GM18505 (cell line): Measurements from ENCODE around the gene UBQLN4.
A peak's percentile ranks its signal among the peaks of the same experiment; 100 is the strongest.
"Not testable (repeated sequence)": the region's sequence is repeated elsewhere in the genome, so short reads cannot be mapped to it uniquely, and the experiment has no call there.

Experiments
- ATAC-seq: cut with Tn5 transposase; IDR thresholded peaks from one replicate; pipeline ENCODE4 v1.9.1; 2021; ENCODE audit not compliant: unreplicated experiment
- POLR2A ChIP-seq: IDR thresholded peaks from 4 replicates; pipeline ENCODE4 v1.6.1; 2011; ENCODE audit warnings: borderline replicate concordance; ENCODE audit not compliant: insufficient read depth, insufficient read length; ENCODE audit errors: extremely low read depth

UBQLN4 gene

DNA sequence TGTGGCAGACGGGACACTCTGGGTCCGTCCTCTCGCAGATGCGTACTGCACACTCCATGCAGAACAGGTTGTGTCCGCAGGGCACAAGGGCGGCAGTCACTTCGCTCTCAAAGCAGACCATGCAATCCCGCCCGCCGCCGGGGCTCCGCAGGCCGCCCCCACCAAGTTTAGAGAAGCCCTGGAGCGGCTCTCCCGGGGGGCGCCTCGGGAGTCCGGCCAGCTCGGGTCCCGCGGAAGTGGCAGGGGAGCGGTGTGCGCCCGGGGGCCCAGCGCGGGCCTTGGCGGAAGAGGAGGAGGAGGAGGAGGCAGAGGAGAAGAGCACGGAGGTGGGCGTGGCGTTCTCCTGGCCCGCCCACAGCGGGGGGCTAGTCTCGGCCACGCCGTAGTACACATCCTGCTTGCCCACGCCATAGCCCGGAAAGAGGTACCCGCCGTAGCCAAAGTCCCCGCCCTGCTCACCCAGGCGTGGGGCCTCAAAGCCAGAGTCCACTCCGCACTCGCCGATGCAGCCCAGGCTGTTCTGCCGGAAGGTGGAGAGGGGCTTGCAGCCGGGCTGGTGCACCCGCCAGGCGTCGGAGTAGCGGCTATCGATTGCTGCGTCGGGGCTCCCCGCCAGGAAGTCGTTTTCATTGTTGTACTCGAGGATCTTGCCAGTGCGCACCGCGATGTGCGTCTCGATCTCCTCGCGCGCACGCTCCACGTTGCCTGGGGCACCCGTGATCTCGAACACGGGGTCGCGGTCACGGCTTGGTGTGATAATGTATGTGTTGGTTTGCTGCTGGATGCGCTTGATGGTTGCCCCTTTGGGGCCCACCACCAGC lies 23.2 kb upstream of the UBQLN4 start:
- TF ChIP-seq POLR2A = peak; percentile 40
- no peak for ATAC-seq

GRCh38 chr1:156075775-156076204 lies 22.2 kb upstream of the UBQLN4 start:
- no peak for ATAC-seq
- no peak for TF ChIP-seq POLR2A

DNA sequence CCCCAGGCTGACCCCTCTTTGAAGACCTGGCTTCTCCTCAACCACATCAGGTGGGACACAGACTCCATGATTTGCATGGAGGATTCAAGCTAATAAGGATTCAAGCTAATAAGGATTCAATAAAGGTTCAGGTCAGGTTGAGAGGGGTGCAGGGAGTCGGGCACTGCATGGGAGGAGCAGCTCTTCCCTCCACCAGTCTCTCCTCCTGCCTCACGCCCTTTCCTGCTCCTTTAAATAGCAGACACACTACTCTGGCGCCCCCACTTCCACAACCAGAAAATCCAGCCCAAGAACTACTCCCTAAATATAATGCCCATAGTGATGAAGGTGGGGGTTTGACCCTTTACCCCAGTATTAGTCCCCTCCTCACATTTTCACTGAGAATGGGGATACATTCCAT lies 21.6 kb upstream of the UBQLN4 start:
- no peak for ATAC-seq
- TF ChIP-seq POLR2A = no peak

DNA sequence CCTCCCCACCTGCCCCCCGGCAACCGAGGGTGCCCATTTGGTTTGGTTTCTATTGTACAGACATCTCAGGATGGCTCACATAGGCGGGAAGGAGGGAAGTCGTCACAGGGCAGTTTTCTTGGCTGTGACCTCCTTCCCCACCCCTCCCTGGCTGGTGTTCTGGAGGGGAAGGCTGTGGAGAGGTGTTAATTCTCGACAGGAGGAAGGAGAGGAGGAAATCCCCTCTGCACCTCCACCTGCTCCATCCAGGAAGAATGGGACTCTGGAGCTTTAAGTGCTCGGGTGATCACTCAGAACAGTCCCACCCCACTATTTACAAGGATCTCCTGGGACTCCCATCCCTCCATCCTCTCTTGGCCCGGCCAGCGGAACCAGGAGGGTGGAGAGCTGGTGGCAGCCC lies 21.1 kb upstream of the UBQLN4 start:
- ATAC-seq = no peak
- no peak for TF ChIP-seq POLR2A

DNA sequence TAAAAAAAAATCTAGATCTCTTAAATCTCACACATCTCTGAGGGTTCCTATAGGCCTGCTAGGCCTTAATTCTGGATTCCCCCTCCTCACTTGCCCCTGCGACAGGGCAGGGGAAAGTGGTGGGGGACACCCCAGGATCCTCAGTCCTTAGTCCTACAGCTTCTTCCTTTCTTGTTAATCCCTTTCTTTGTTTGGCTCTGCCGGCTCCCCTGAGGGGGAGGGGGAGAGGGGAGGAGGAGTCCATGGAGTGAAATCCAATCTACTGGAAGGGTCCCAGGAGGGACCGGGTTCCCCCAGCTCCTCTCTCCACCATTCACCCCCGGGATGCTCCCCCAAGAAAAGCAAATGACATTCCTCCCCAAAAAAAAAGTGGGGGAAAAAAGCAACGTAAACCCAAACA lies 20.1 kb upstream of the UBQLN4 start:
- no peak for TF ChIP-seq POLR2A
- no peak for ATAC-seq

DNA sequence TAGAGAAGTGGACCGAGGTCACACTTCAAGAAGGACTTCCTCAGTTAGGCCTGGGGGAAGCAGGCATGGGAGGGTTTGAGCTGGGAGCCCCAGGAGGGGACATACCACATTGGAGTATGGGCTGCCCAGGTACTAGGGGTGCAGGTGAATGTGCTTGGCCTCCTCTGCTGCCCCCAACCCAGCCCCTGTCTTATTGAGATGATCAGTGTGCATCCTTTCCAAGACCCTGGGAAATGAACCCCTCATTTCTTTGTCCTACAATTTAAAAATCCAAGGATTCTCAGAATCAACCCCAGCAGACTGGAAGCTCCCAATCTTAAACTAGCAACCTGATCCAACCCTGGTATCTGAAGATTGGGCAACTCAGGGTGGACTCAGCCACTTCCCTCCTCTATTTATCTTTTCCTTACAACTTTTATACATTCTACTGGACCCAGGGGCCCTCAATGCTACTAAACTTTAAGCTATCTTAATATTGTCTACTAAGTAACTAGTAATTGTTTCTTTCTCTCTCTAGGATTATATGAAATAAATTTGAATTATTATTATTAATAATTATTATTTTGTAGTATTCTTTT lies 19.6 kb upstream of the UBQLN4 start:
- TF ChIP-seq POLR2A = no peak
- no peak for ATAC-seq

- TF ChIP-seq POLR2A = no peak
- ATAC-seq = no peak
These were observed 18.7 kb upstream of the UBQLN4 start for GRCh38 chr1:156072251-156072650.

- ATAC-seq = not testable (repeated sequence)
These were observed 17.8 kb upstream of the UBQLN4 start for GRCh38 chr1:156071332-156071816.

DNA sequence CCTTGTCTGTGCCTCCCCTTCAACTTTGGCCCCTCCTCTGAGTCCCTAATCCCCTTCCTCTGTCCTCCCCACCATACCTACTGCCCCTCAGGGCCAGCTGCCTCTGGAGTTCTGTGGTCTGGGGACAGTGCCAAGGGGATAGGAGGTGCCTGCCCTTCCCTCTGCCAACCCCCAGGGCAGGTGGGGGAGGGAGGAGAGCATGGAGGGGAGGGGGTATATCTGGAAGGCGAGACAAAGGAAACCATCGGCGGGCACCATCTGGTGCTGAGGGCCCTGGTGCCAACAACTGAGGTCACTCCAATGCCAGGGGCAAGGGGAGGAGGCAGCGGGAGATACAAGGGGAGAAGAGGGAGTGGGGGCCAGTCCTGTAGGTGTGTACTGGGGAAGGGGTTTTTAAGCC lies 16.9 kb upstream of the UBQLN4 start:
- no peak for TF ChIP-seq POLR2A
- no peak for ATAC-seq

DNA sequence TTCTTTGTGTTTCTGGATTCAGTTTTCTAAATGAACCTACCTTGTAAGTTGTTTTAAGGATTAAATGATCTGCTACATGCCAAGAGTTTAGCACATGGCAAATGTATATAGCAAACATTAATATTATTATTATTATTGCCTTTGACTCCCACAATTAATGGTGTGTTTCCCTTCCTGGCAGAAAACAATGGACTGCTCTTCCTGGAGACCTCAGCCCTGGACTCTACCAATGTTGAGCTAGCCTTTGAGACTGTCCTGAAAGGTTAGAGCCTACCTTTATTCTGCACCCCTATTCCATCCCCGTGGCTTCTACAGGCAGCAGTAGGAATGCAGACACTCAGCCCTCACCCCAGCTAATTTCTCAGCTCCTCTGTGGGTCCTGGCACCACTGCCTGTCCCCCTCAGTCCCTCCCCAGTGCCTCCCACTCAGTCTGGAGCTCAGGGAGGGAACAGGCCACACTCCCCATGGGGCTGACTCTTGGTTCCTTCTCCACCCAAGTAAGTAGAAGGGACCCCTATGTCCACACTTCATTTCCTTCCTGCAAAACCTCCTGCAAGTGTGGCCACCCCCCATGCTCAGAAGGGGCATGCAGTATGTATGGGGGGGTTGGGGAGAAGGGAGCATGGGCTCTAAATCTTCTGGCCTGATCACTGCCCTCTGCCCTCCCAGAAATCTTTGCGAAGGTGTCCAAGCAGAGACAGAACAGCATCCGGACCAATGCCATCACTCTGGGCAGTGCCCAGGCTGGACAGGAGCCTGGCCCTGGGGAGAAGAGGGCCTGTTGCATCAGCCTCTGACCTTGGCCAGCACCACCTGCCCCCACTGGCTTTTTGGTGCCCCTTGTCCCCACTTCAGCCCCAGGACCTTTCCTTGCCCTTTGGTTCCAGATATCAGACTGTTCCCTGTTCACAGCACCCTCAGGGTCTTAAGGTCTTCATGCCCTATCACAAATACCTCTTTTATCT lies 16.2 kb upstream of the UBQLN4 start:
- no peak for TF ChIP-seq POLR2A
- no peak for ATAC-seq

DNA sequence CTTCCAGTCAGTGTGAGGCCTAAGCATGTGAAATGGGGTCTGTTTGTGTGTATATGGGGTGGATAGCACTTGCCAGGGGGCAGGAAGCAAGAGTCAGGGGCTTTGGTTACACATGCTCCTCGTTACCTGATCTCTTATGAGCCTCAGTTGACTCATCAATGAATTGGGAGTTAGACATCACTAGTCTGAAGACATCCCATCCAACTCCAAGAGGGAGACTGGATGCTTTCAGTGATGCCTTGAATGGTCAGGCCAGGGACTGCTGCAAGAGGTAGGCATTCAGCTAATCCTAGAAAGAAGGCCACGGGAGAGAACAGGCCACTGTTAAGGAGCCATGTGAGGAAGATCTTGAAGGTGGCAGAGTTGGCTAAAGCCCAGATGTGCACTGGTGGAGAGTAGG lies 13.7 kb upstream of the UBQLN4 start:
- no peak for ATAC-seq
- no peak for TF ChIP-seq POLR2A

GRCh38 chr1:156065871-156066270 lies 12.3 kb upstream of the UBQLN4 start:
- no peak for ATAC-seq
- TF ChIP-seq POLR2A = no peak

GRCh38 chr1:156065212-156065611 lies 11.6 kb upstream of the UBQLN4 start:
- ATAC-seq = no peak
- TF ChIP-seq POLR2A = no peak
